HG02938 (cell line): ENCODE measurements around the gene GARIN5A.

ENCODE experiments used
- ATAC-seq: cut with Tn5 transposase; IDR thresholded peaks from one replicate; pipeline ENCODE4 v1.9.1; 2021; ENCODE audit warnings: mild to moderate bottlenecking, moderate library complexity; ENCODE audit not compliant: unreplicated experiment

The GARIN5A gene

GRCh38 chr19:50435627-50436026 lies 41.0 kb downstream of the GARIN5A start:
- ATAC-seq: no peak

GRCh38 chr19:50435221-50435620 lies 41.4 kb downstream of the GARIN5A start:
- ATAC-seq: no peak

DNA sequence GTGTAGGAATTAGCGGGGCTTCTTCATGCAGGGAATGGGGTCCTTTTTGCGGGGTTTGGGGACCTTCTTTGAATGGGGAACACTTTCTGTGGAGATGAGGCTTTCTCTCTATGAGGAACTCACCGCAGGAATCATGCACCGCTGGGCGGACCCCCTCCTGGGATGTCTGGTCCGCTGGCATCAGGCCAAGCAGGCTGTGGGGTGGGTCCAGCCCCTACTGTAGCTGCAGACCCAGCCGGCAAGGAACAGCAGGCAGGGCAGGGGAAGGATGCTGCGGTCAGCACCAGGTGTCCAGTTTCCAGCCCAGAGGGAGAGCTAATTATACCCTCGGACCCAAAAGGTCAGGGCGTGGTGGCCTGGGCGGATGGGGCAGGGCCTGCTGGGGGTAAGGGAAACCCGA lies 42.1 kb downstream of the GARIN5A start:
- no peak for ATAC-seq

DNA sequence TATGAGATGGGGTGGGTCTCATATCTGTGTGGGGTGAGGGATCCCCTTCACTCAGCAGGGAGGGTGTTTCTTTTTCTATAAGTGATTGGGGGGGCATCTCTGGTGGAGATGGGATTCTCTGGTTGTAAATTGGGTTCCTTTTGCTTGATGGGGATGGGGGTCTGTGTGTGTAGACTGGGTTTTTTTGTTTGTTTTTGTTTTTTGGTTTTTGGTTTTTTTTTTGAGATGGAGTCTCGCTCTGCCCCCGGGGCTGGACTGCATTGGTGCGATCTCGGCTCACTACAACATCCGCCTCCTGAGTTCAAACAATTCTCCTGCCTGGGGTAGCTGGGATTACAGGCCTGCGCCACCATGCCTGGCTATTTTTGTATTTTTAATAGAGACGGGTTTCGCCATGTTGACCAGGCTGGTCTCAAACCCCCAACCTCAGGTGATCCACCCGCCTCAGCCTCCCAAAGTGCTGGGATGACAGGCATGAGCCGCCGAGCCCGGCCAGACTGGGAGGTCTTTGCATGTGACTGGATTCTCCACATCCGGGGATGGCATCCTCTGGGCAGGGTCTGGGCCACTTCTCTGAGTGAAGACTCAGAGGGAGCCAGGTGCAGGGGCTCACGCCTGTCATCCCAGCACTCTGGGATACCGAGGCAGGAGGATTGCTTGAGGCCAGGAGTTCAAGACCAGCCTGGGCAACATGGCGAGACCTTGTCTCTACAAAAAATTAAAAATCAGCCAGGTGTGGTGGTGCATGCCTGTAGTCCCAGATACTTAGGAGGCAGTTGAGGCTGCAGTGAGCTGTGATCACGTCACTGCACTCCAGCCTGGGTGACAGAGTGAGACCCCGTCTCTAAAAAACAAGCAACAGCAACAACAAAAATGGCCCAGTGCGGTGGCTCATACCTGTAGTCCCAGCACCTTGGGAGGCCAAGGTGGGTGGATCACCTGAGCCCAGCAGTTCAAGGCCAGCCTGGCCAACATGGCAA lies 43.2 kb downstream of the GARIN5A start:
- ATAC-seq: no peak

DNA sequence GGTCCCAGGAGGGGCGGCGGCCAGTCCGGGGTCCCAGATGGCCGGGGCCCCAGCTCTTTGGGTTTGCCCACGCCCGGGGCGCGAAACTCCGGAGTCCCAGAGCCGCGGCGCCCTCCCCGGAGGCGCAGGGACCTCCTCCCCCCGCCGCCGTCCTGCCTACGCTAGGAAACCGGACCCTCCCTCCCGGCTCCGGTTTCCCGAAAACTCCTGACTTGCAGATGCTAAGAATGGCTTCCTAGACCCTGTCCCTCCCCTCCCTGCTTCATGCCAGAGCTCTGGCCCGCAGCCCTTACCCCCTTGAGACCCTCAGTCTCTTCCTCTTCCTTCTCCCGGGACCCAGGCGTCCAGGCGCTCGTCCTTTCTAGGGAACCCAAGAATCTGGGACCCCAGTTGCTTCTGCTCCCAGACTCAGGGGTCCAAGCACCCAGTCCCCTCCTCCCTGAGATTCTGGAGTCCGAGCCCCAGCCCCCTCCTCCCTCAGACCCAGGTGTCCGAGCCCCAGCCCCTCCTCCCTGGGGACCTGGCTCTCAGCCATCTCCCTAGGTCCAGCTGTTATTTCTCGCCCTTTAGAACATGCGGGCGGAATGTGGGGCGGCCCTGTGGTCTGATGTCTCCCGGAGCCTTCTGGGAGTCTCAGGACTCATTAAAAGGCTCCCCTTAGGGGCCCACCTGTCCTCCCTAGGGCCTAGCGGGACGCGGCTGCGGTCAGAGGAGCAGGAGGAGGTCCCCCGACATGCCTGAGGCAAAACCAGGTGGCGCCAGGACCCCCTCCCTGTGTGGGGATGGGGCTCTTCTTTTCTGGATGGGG lies 44.2 kb downstream of the GARIN5A start, which contains the start of gene MYBPC2:
TSS of gene MYBPC2 (plus strand) at position 672 of the 808 bp plus-strand sequence. CDS start at position 734, 62 bp downstream.
- no peak for ATAC-seq

- peak; percentile 64 for ATAC-seq
These were observed 45.1 kb downstream of the GARIN5A start for GRCh38 chr19:50431343-50432220.

GRCh38 chr19:50430888-50431342 lies 45.7 kb downstream of the GARIN5A start:
- ATAC-seq: no peak

GRCh38 chr19:50428772-50429463 lies 47.7 kb downstream of the GARIN5A start:
- no peak for ATAC-seq

DNA sequence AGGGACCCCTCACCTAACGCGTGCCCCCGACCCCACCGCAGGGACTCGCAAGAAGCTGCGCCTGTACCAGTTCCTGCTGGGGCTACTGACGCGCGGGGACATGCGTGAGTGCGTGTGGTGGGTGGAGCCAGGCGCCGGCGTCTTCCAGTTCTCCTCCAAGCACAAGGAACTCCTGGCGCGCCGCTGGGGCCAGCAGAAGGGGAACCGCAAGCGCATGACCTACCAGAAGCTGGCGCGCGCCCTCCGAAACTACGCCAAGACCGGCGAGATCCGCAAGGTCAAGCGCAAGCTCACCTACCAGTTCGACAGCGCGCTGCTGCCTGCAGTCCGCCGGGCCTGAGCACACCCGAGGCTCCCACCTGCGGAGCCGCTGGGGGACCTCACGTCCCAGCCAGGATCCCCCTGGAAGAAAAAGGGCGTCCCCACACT lies 48.6 kb downstream of the GARIN5A start:
- ATAC-seq: no peak

- ATAC-seq: no peak
These were observed 49.2 kb downstream of the GARIN5A start for GRCh38 chr19:50427318-50427925.

GRCh38 chr19:50425581-50425980 lies 51.1 kb downstream of the GARIN5A start:
- ATAC-seq: no peak

GRCh38 chr19:50423279-50424113 lies 53.2 kb downstream of the GARIN5A start:
- ATAC-seq: no peak

- no peak for ATAC-seq
These were observed 54.0 kb downstream of the GARIN5A start for GRCh38 chr19:50422397-50423278.

- no peak for ATAC-seq
These were observed 55.8 kb downstream of the GARIN5A start for GRCh38 chr19:50420808-50421207.

- no peak for ATAC-seq
These were observed 56.5 kb downstream of the GARIN5A start for GRCh38 chr19:50420127-50420526.

GRCh38 chr19:50419580-50420035 lies 57.0 kb downstream of the GARIN5A start:
- no peak for ATAC-seq

GRCh38 chr19:50419022-50419579 lies 57.5 kb downstream of the GARIN5A start:
- ATAC-seq: no peak
